ENCODE data around the gene ROCK2. TPM values are rescaled to one million over a fixed set of nuclear protein-coding genes. Genes with fewer than 3 reads are reported as not detected.

ROCK2 gene
- total RNA-seq, 1 donor from 2014 or later, result 63.5 TPM

DNA sequence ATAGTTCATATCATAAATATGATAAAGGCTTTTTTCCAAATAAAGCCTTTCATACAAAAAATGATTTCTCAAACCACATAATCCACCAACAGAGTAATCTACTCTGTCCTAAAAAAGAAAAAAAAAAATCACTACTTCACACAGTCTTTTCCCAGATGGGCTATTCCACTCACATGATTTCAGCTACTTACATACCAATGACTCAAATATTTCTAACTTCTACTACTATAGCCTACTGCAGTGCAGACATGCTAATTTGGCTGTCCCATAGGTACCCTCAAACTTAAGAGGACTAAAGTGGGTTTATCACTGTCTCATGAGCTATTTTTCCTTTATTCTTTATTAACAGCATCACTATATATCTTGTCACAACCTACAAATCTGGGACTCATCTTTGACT lies 131.8 kb downstream of the ROCK2 start:
- intact Hi-C loops (cut with DNase I), result no loop called here
- H3K27ac ChIP-seq, result no peak overlapping the region
- no peaks in the 10 kb centered on the region for H3K9me3 ChIP-seq
- H3K27me3 ChIP-seq, result no peaks in the 10 kb centered on the region
- no peak overlapping the region for H3K4me3 ChIP-seq
- TF ChIP-seq, protein P1, sequence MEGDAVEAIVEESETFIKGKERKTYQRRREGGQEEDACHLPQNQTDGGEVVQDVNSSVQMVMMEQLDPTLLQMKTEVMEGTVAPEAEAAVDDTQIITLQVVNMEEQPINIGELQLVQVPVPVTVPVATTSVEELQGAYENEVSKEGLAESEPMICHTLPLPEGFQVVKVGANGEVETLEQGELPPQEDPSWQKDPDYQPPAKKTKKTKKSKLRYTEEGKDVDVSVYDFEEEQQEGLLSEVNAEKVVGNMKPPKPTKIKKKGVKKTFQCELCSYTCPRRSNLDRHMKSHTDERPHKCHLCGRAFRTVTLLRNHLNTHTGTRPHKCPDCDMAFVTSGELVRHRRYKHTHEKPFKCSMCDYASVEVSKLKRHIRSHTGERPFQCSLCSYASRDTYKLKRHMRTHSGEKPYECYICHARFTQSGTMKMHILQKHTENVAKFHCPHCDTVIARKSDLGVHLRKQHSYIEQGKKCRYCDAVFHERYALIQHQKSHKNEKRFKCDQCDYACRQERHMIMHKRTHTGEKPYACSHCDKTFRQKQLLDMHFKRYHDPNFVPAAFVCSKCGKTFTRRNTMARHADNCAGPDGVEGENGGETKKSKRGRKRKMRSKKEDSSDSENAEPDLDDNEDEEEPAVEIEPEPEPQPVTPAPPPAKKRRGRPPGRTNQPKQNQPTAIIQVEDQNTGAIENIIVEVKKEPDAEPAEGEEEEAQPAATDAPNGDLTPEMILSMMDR (IDR thresholded peaks at IDR 0.05), result no peak
- H3K36me3 ChIP-seq, result peaks cover 92% of the 10 kb centered on the region
- DNase-seq, result no peak
- no peak for ATAC-seq
- no peaks in the 10 kb centered on the region for H3K4me1 ChIP-seq

DNA sequence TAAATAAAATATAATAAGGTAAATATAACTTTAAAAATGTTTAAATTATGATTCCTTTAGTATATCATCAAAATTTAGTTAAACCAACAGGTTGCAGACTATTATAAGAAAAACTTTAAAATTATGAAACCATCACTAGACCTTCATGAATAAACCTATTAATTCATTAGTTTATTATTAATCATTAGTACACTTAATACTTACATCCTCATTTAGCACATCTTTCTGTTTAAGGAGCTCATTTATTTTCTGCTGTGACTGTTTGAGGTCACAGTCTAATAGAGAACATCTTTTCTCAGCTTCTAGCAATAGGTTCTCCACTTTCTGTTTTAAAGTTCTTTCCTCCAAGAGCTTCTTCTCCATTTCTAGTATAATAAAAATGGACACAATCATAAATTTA lies 136.4 kb downstream of the ROCK2 start:
- H3K4me3 ChIP-seq, result no peak overlapping the region
- peaks cover 4% of the 10 kb centered on the region for H3K4me1 ChIP-seq
- no peak overlapping the region for H3K27ac ChIP-seq
- TF ChIP-seq, protein P1 (IDR thresholded peaks at IDR 0.05), result no peak
- no peaks in the 10 kb centered on the region for H3K27me3 ChIP-seq
- DNase-seq (no peak), ATAC-seq (no peak)
- no peaks in the 10 kb centered on the region for H3K9me3 ChIP-seq
- H3K36me3 ChIP-seq, result peaks cover 74% of the 10 kb centered on the region
- intact Hi-C loops (cut with DNase I), result no loop called here

- H3K27me3 ChIP-seq, result no peaks in the 10 kb centered on the region
- H3K9me3 ChIP-seq, result no peaks in the 10 kb centered on the region
- peaks cover 4% of the 10 kb centered on the region for H3K4me1 ChIP-seq
- H3K27ac ChIP-seq, result no peak overlapping the region
- TF ChIP-seq, protein P1 (IDR thresholded peaks at IDR 0.05), result no peak
- no peak overlapping the region for H3K4me3 ChIP-seq
- intact Hi-C loops (cut with DNase I), result no loop called here
- no peak for DNase-seq
- peak; percentile 74 for ATAC-seq
- H3K36me3 ChIP-seq, result peaks cover 69% of the 10 kb centered on the region
These were observed 141.0 kb downstream of the ROCK2 start for GRCh38 chr2:11203480-11203879.

DNA sequence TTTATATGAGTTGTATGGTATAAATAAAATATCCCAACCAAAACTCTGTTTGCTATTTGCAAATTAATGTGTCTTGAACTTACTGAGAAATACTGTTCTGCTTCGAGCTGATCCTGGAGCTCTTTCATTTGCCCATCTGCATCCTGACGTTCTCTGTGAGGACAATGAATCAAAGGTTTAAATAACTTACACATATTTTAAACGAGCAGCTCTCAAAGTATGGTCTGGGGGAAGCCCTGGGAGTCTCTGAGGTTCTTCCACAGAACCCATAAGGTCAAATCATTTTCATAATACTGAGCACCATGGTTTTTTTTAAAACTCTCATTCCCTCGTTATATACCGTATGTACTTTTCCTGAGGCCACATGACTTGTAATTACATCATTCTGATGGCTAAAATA lies 142.5 kb downstream of the ROCK2 start:
- DNase-seq (no peak), ATAC-seq (no peak)
- Histone ChIP-seq H3K36me3 (peaks cover 69% of the 10 kb centered on the region), H3K4me1 (peaks cover 4% of the 10 kb centered on the region), H3K27ac (no peak overlapping the region), H3K27me3 (no peaks in the 10 kb centered on the region), H3K4me3 (no peak overlapping the region), H3K9me3 (no peaks in the 10 kb centered on the region)
- intact Hi-C loops (cut with DNase I), result no loop called here
- TF ChIP-seq, protein P1 (IDR thresholded peaks at IDR 0.05), result no peak

DNA sequence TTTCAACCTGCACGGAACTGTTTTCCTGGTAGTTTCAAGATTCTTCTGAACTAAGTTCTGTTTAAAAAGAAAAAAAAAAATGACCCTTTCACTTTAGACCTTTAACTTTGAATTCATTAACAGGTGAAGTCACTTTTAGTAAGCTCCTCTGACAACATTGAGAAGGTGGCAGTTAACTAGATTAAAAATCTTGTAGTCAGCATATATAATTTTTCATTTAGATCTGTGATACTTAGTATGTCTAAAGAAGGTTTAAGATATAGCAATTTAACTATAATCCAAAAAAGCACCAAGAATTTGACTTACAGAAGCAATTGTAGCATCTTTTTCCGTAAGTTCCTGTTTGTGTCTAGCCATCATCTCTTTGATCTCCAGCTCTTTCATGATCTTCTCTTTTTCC lies 143.8 kb downstream of the ROCK2 start:
- TF ChIP-seq, protein P1 (IDR thresholded peaks at IDR 0.05), result no peak
- no peak for ATAC-seq
- intact Hi-C loops (cut with DNase I), result no loop called here
- Histone ChIP-seq H3K4me1 (peaks cover 4% of the 10 kb centered on the region), H3K4me3 (no peak overlapping the region), H3K27ac (no peak overlapping the region), H3K9me3 (no peaks in the 10 kb centered on the region), H3K36me3 (peaks cover 72% of the 10 kb centered on the region), H3K27me3 (no peaks in the 10 kb centered on the region)
- no peak for DNase-seq

GRCh38 chr2:11196246-11196645 lies 148.2 kb downstream of the ROCK2 start:
- no peaks in the 10 kb centered on the region for H3K9me3 ChIP-seq
- DNase-seq, result no peak
- no peak overlapping the region for H3K4me3 ChIP-seq
- no peaks in the 10 kb centered on the region for H3K4me1 ChIP-seq
- H3K27me3 ChIP-seq, result no peaks in the 10 kb centered on the region
- H3K36me3 ChIP-seq, result peaks cover 97% of the 10 kb centered on the region
- TF ChIP-seq, protein P1 (IDR thresholded peaks at IDR 0.05), result no peak
- ATAC-seq, result no peak
- intact Hi-C loops (cut with DNase I), result loop anchor here (10.0 kb wide), 1 partner anchor 61 kb away; a partner anchor contains a TSS
- H3K27ac ChIP-seq, result no peak overlapping the region
